HepG2 (cell line): Measurements from ENCODE around the gene EFEMP2. TPM values are rescaled to one million over a fixed set of nuclear protein-coding genes. Genes with fewer than 3 reads are reported as not detected.

Experiments
- AHDC1 ChIP-seq: sonication (generic); formaldehyde crosslinking; IDR thresholded peaks from 2 replicates; pipeline ENCODE4 v1.5.1; 2020; ENCODE audit warnings: mild to moderate bottlenecking, missing genetic modification reagents, borderline replicate concordance
- KAT2B ChIP-seq: fragments of 150-350 bp; IDR thresholded peaks from 2 replicates; pipeline ENCODE4 v1.6.1; 2014; ENCODE audit warnings: low read depth, low read length, borderline replicate concordance
- KLF15 ChIP-seq: sonication (generic); formaldehyde crosslinking; IDR thresholded peaks from 2 replicates; pipeline ENCODE4 v1.8.1; 2023; ENCODE audit warnings: borderline replicate concordance, mild to moderate bottlenecking, inconsistent platforms, missing genetic modification reagents, mixed read lengths
- MED8 ChIP-seq: sonication (generic); formaldehyde crosslinking; IDR thresholded peaks from 2 replicates; pipeline ENCODE4 v1.8.1; 2023; ENCODE audit warnings: mild to moderate bottlenecking, missing genetic modification reagents; ENCODE audit not compliant: insufficient replicate concordance
- NFRKB ChIP-seq: fragments of 450-650 bp; IDR thresholded peaks from 2 replicates; pipeline ENCODE4 v1.6.1; 2017
- SALL1 ChIP-seq: sonication (generic); formaldehyde crosslinking; IDR thresholded peaks from 2 replicates; pipeline ENCODE4 v1.8.0; 2022; ENCODE audit warnings: mild to moderate bottlenecking, missing genetic modification reagents
- SATB2 ChIP-seq: sonication (generic); formaldehyde crosslinking; IDR thresholded peaks from 2 replicates; pipeline ENCODE4 v1.5.0; 2020; ENCODE audit warnings: missing genetic modification reagents
- ZBTB14 ChIP-seq: sonication (generic); formaldehyde crosslinking; IDR thresholded peaks from 2 replicates; pipeline ENCODE4 v1.4.0; 2020; ENCODE audit warnings: missing genetic modification reagents
- ZNF281 ChIP-seq: sonication (generic); formaldehyde crosslinking; IDR thresholded peaks from 2 replicates; pipeline ENCODE4 v1.4.0; 2020; ENCODE audit warnings: missing genetic modification reagents, borderline replicate concordance
- ZNF557 ChIP-seq: sonication (generic); formaldehyde crosslinking; IDR thresholded peaks from 2 replicates; pipeline ENCODE4 v1.4.0; 2020; ENCODE audit warnings: missing genetic modification reagents
- ZNF607 ChIP-seq: sonication (generic); formaldehyde crosslinking; IDR thresholded peaks from 2 replicates; pipeline ENCODE4 v1.5.1; 2020; ENCODE audit warnings: missing genetic modification reagents, mild to moderate bottlenecking, borderline replicate concordance
- ZSCAN29 ChIP-seq: sonication (generic); formaldehyde crosslinking; conservative IDR thresholded peaks from 2 replicates; pipeline ENCODE4 v1.4.0; 2020; ENCODE audit warnings: mild to moderate bottlenecking, missing genetic modification reagents
- polyA plus RNA-seq, 8 experiments: library from polyadenylated mRNA; depleted of rRNA in 3 of 8; stranded (reverse) in 7 of 8; unstranded in 1 of 8; fragments of >200 nt; fragmentation: Illumina TruSeq in 4 of 8; extraction: Trizol in 4 of 8; gene quantifications; 2 replicates each; pipeline versions ENCODE4 v1.2.1 to v1.2.3, GENCODE V29; 2011 to 2016; ENCODE audit warnings: low read depth in 4 of 8, missing spikeins in 1 of 8, mixed read lengths in 1 of 8; ENCODE audit not compliant: insufficient read depth in 1 of 8
- total RNA-seq, 5 experiments: library from RNA; depleted of rRNA; stranded (reverse); fragments of >200 nt; fragmentation: Illumina TruSeq; extraction: Trizol; gene quantifications; 2 replicates each; pipeline ENCODE4 v1.2.3, GENCODE V29; 2016; ENCODE audit warnings: low read depth in 1 of 5
- TF ChIP-seq, protein P1 (sequence below): sonication (generic); formaldehyde crosslinking; IDR thresholded peaks from 2 replicates; pipeline ENCODE4 v1.4.0; 2020; ENCODE audit warnings: mild to moderate bottlenecking, missing genetic modification reagents

The EFEMP2 gene
- total and polyA plus RNA-seq, 2 of the 13 experiments (the other 11 are each of a cell fraction or from before 2014, with no cell fraction given), result 7.4 to 29.7 TPM

DNA sequence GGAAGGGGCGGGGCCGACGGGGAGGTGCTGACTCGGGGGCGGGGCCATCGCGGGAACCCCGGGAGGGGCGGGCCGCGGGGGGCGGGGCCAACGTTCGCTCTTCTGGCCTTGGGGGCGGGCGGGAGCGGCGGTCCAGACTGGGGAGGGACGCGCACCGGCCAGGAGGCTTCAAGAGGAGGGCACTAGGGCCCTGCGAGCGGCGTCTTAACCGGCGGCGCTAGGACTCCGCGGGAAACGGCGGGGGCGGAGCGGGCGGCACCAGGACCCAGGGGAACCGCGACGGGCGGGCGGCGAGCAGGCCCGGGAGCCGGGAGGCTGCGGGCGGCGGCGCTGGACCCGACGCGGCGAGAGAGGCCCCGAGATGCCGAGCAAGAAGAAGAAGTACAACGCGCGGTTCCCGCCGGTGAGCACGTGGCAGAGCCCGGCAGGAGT, 46.6 kb upstream of the EFEMP2 start, which contains the start of gene DRAP1 (continued):
- TF ChIP-seq KAT2B (no peak), SATB2 (no peak), KLF15 (CRISPR knock-in tag) (peak; percentile 92; the same call in 1 of the 2 replicates), ZNF281 (no peak; the same call in 1 of the 2 replicates), ZSCAN29 (peak; percentile 58; the same call in 1 of the 2 replicates), AHDC1 (CRISPR knock-in tag) (no peak), SALL1 (CRISPR knock-in tag) (peak; percentile 72), ZNF607 (CRISPR knock-in tag) (peak; percentile 73), ZNF557 (CRISPR knock-in tag) (peak; percentile 63; the same call in 1 of the 2 replicates), ZBTB14 (CRISPR knock-in tag) (peak; percentile 59), NFRKB (no peak), MED8 (CRISPR knock-in tag) (peak; percentile 44)
- TF ChIP-seq, protein P1, sequence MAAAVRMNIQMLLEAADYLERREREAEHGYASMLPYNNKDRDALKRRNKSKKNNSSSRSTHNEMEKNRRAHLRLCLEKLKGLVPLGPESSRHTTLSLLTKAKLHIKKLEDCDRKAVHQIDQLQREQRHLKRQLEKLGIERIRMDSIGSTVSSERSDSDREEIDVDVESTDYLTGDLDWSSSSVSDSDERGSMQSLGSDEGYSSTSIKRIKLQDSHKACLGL (CRISPR knock-in tag), result 0 out of 2 replicates have a peak, but pooled peaks have one; percentile 9
